Activated T-cell treated with anti-CD3 and anti-CD28 coated beads, Interleukin-2, amount 50 U/mL, for 4 hours (primary cell): ENCODE data around the gene LANCL2. TPM values are rescaled to one million over a fixed set of nuclear protein-coding genes. Genes with fewer than 3 reads are reported as not detected.

Experiments
- ATAC-seq, 2 donors: fragments of 200-7000 bp; cut with Tn5 transposase; one replicate each; pipeline ENCODE4 v1.10.0; 2021
- DNase-seq: peaks from one replicate; pipeline ENCODE4 v3.0.0-alpha.2; 2020
- H3K27me3 Mint-ChIP-seq: one replicate; pipeline ENCODE4 v1.8.0; 2021; ENCODE audit warnings: low read depth, mixed read lengths
- H3K36me3 Mint-ChIP-seq: one replicate; pipeline ENCODE4 v1.8.0; 2022; ENCODE audit warnings: mixed read lengths; ENCODE audit not compliant: insufficient read depth
- H3K4me1 Mint-ChIP-seq: one replicate; pipeline ENCODE4 v1.8.0; 2021; ENCODE audit warnings: low read depth, mixed read lengths
- H3K4me3 Mint-ChIP-seq: one replicate; pipeline ENCODE4 v1.8.0; 2021; ENCODE audit warnings: mild to moderate bottlenecking, moderate library complexity, mixed read lengths
- H3K9me3 Mint-ChIP-seq: one replicate; pipeline ENCODE4 v1.8.0; 2021; ENCODE audit warnings: mixed read lengths
- total RNA-seq, 3 donors: library from RNA; stranded (reverse); gene quantifications; one replicate each; pipeline ENCODE4 v1.2.1, GENCODE V29; 2021

The LANCL2 gene
- total RNA-seq, 3 donors from 2014 or later, result 23.3 to 26.4 (median 25.7) TPM

GRCh38 chr7:55429835-55430499 lies 64.8 kb downstream of the LANCL2 start:
- ATAC-seq, result no peak
- Mint-ChIP-seq H3K4me3 (no peak overlapping the region), H3K36me3 (peaks cover 16% of the 10 kb centered on the region), H3K9me3 (no peaks in the 10 kb centered on the region), H3K4me1 (peaks cover 21% of the 10 kb centered on the region), H3K27me3 (no peaks in the 10 kb centered on the region)
- no peak for DNase-seq

DNA sequence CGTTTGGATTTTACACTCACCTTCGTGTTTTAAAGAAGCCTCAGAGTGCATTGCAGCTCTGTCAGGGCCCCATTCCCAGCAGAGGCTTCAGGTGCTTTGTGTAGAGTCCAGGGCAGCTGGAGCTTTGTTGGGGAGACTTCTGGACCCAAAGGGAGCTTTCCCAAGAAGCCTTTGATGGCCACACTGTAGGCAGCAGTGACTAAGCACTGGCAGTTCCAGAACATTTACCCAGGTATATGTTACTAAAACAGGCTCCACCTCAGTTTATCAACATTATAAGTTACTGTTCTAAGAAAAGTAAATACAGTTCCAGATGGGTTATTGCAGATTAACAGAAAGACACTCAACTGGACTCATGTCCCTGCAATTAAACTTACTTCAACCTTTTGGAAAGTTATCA lies 66.8 kb downstream of the LANCL2 start:
- H3K4me1 Mint-ChIP-seq, result peaks cover 32% of the 10 kb centered on the region
- H3K4me3 Mint-ChIP-seq, result no peak overlapping the region
- H3K9me3 Mint-ChIP-seq, result no peaks in the 10 kb centered on the region
- DNase-seq, result no peak
- no peaks in the 10 kb centered on the region for H3K27me3 Mint-ChIP-seq
- ATAC-seq, result no peak
- peaks cover under 1% of the 10 kb centered on the region for H3K36me3 Mint-ChIP-seq

GRCh38 chr7:55432506-55432905 lies 67.4 kb downstream of the LANCL2 start:
- ATAC-seq (peak in 1 of 2 donors; percentile 26), DNase-seq (no peak)
- no peaks in the 10 kb centered on the region for H3K27me3 Mint-ChIP-seq
- no peaks in the 10 kb centered on the region for H3K9me3 Mint-ChIP-seq
- no peaks in the 10 kb centered on the region for H3K36me3 Mint-ChIP-seq
- no peak overlapping the region for H3K4me3 Mint-ChIP-seq
- peaks cover 29% of the 10 kb centered on the region for H3K4me1 Mint-ChIP-seq

- no peak for DNase-seq
These were observed 68.0 kb downstream of the LANCL2 start for GRCh38 chr7:55432939-55433784.

GRCh38 chr7:55435466-55435865 lies 70.3 kb downstream of the LANCL2 start:
- Mint-ChIP-seq H3K36me3 (no peaks in the 10 kb centered on the region), H3K9me3 (no peaks in the 10 kb centered on the region), H3K27me3 (no peaks in the 10 kb centered on the region), H3K4me1 (peaks cover 53% of the 10 kb centered on the region), H3K4me3 (no peak overlapping the region)
- no peak for DNase-seq
- ATAC-seq, result no peak

More at GRCh38 chr7:55432939-55433784, 68.0 kb downstream of the LANCL2 start:
- no peaks in the 10 kb centered on the region for H3K36me3 Mint-ChIP-seq
- H3K9me3 Mint-ChIP-seq, result no peaks in the 10 kb centered on the region
- ATAC-seq, result peak; percentile 66 to 73
- H3K4me1 Mint-ChIP-seq, result peaks cover 33% of the 10 kb centered on the region
- H3K27me3 Mint-ChIP-seq, result no peaks in the 10 kb centered on the region
- no peak overlapping the region for H3K4me3 Mint-ChIP-seq

DNA sequence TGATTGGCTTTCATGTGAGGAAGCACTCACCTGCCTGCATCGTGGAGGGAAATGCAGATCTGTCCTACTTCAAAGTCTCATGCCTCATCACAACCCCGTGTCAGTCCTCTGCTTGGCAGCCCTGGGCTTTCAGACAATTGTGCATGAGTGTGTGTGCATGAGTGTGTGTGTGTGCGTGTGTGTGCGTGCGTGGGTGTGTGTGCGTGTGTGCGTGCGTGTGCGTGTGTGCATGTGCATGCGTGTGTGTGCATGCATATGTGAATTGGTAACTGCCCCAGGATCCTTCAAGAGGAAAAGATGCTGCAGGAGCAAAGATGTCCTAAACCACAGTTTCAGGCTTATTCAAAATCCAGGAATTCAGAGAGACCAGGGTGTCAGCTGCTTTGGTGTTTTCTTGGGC lies 71.3 kb downstream of the LANCL2 start:
- Mint-ChIP-seq H3K9me3 (no peaks in the 10 kb centered on the region), H3K27me3 (no peaks in the 10 kb centered on the region), H3K36me3 (no peaks in the 10 kb centered on the region), H3K4me3 (no peak overlapping the region), H3K4me1 (peaks cover 53% of the 10 kb centered on the region)
- DNase-seq, result no peak
- no peak for ATAC-seq

DNA sequence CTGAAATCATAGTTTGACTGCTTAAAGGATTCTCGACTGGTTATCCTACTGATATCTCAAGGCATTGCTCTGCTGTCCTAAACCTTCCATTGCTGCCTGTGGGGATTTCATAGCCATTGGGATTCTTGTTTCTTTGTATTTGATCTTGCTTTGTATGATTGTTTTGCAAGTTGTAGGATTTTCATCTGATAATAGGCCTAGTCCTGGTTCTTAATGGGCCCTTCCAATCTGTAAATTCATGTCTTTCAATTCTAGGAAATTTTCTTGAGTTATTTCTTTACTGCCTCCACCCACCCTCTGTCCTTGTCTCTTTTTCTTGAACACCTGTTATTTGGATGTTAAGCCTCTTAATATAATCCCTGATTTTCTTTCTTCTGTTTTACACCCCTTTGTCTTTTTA lies 72.2 kb downstream of the LANCL2 start:
- no peak for ATAC-seq
- Mint-ChIP-seq H3K36me3 (no peaks in the 10 kb centered on the region), H3K27me3 (no peaks in the 10 kb centered on the region), H3K4me3 (no peak overlapping the region), H3K9me3 (no peaks in the 10 kb centered on the region), H3K4me1 (peaks cover 53% of the 10 kb centered on the region)
- no peak for DNase-seq

DNA sequence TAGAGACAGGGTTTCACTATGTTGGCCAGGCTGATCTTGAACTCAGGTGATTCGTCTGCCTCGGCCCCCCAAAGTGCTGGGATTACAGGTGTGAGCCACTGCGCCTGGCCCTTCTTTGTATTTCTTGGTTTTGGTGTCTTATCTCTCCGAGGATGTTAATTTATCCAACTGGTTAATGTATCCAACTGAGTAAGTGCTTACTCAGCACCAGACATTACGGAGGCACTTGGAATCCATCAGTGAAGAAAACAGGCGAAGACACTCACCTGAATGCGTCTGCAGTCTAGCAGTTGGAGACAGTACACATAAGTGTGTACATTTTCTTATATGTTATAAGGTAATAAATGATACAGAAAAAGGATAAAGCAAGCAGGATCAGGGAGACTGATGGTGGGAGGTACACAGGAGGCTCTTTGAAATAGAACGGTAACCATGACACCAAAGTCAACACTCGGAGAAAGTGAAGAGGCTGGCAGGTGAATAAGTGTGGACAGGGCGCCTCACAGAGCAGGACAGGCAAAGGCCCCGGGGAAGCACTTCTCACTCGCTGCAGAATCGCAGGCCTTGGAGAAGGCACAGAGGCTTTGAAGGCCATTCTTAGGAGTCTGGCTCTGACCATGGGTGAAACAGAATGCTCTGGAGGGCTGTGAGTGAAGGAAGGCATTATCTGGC lies 73.1 kb downstream of the LANCL2 start:
- H3K4me3 Mint-ChIP-seq, result no peak overlapping the region
- H3K36me3 Mint-ChIP-seq, result no peaks in the 10 kb centered on the region
- peaks cover 47% of the 10 kb centered on the region for H3K4me1 Mint-ChIP-seq
- DNase-seq, result no peak
- ATAC-seq, result no peak
- H3K27me3 Mint-ChIP-seq, result no peaks in the 10 kb centered on the region
- H3K9me3 Mint-ChIP-seq, result no peaks in the 10 kb centered on the region

GRCh38 chr7:55438757-55439525 lies 73.8 kb downstream of the LANCL2 start:
- Mint-ChIP-seq H3K9me3 (no peaks in the 10 kb centered on the region), H3K4me3 (no peak overlapping the region), H3K4me1 (peaks cover 42% of the 10 kb centered on the region), H3K27me3 (no peaks in the 10 kb centered on the region), H3K36me3 (no peaks in the 10 kb centered on the region)
- DNase-seq (no peak), ATAC-seq (peak; percentile 26 to 31)

- DNase-seq (no peak), ATAC-seq (peak; percentile 29 to 37)
- Mint-ChIP-seq H3K4me1 (peaks cover 42% of the 10 kb centered on the region), H3K36me3 (no peaks in the 10 kb centered on the region), H3K4me3 (no peak overlapping the region), H3K27me3 (no peaks in the 10 kb centered on the region), H3K9me3 (no peaks in the 10 kb centered on the region)
These were observed 74.5 kb downstream of the LANCL2 start for GRCh38 chr7:55439627-55440026.

GRCh38 chr7:55440040-55440690 lies 75.0 kb downstream of the LANCL2 start:
- ATAC-seq (no peak), DNase-seq (no peak)
- peaks cover 2% of the 10 kb centered on the region for H3K36me3 Mint-ChIP-seq
- peaks cover 45% of the 10 kb centered on the region for H3K4me1 Mint-ChIP-seq
- peaks cover under 1% of the 10 kb centered on the region for H3K9me3 Mint-ChIP-seq
- H3K4me3 Mint-ChIP-seq, result no peak overlapping the region
- no peaks in the 10 kb centered on the region for H3K27me3 Mint-ChIP-seq

GRCh38 chr7:55441002-55441401 lies 75.9 kb downstream of the LANCL2 start:
- Mint-ChIP-seq H3K9me3 (peaks cover 5% of the 10 kb centered on the region), H3K27me3 (no peaks in the 10 kb centered on the region), H3K36me3 (peaks cover 6% of the 10 kb centered on the region), H3K4me3 (no peak overlapping the region), H3K4me1 (peaks cover 44% of the 10 kb centered on the region)
- DNase-seq, result no peak
- no peak for ATAC-seq

DNA sequence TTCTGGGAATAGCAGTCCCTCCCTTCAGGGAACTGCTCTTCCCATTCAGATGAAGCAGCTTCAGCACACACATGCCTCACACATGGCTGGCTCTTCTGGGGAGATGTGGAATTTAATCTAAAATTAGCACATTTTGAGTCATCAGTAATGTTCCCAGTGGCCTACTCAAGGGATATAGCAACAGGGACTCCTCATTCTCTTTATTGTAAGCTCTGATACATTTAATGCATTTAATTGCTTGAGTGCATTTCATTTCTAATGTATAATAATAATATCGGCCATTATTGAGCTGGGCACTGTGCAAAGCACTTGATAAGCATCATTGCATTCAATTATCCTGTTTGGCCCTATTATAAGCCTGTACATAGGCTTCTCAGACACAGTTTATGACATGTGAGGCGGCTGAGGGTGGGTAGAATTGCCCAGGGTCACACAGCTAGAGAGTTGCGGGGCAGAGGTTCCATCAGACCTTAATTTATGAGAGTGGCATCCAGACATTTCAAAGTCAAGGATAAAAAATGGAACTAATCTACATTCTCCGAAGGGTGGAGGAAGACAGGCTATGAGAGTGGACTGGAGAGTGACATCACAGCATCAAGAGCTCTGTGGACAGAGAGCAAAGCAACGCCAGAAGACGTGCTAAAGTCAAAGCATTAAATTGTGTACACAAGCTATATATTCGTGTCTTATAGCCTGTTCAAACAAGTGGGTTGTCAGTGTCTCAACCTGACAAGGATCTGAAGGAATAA lies 76.8 kb downstream of the LANCL2 start:
- DNase-seq (no peak), ATAC-seq (no peak)
- peaks cover 5% of the 10 kb centered on the region for H3K9me3 Mint-ChIP-seq
- no peaks in the 10 kb centered on the region for H3K27me3 Mint-ChIP-seq
- no peak overlapping the region for H3K4me3 Mint-ChIP-seq
- peaks cover 6% of the 10 kb centered on the region for H3K36me3 Mint-ChIP-seq
- H3K4me1 Mint-ChIP-seq, result peaks cover 42% of the 10 kb centered on the region
